Measurements from ENCODE around the gene HLX.

HLX gene

GRCh38 chr1:220879076-220879508 lies at the start of gene HLX:
HLX (plus strand) TSS chr1:220879443; CDS start chr1:220879858, 415 bp downstream.
- peak; percentile 82 for DNase-seq

- no peak for DNase-seq
Observed at GRCh38 chr1:220833436-220833835, 45.8 kb upstream of the HLX start.

- DNase-seq, result no peak
Observed at GRCh38 chr1:220834155-220834870, 44.9 kb upstream of the HLX start.

- no peak for DNase-seq
Observed at GRCh38 chr1:220838578-220838977, 40.7 kb upstream of the HLX start.

GRCh38 chr1:220839474-220839873 lies 39.8 kb upstream of the HLX start:
- DNase-seq, result no peak

GRCh38 chr1:220841293-220841692 lies 38.0 kb upstream of the HLX start:
- DNase-seq, result no peak

GRCh38 chr1:220843481-220844011 lies 35.7 kb upstream of the HLX start:
- no peak for DNase-seq

GRCh38 chr1:220852408-220852807 lies 26.8 kb upstream of the HLX start:
- DNase-seq, result no peak

GRCh38 chr1:220872296-220872695 lies 6.9 kb upstream of the HLX start:
- DNase-seq, result no peak

GRCh38 chr1:220873087-220873486 lies 6.2 kb upstream of the HLX start:
- DNase-seq, result no peak

- DNase-seq, result no peak
Observed at GRCh38 chr1:220873868-220874655, 5.2 kb upstream of the HLX start.

GRCh38 chr1:220875260-220875659 lies 4.0 kb upstream of the HLX start:
- no peak for DNase-seq

GRCh38 chr1:220876511-220877376 lies 2.5 kb upstream of the HLX start:
- no peak for DNase-seq

- DNase-seq, result no peak
Observed at GRCh38 chr1:220877377-220878095, 1.7 kb upstream of the HLX start.

GRCh38 chr1:220878191-220879075 lies 810 bp upstream of the HLX start:
- DNase-seq, result no peak

- DNase-seq, result no peak
Observed at GRCh38 chr1:220879509-220880361, 492 bp downstream of the HLX start.

- no peak for DNase-seq
Observed at GRCh38 chr1:220880362-220880670, 1.1 kb downstream of the HLX start.

GRCh38 chr1:220880726-220881506 lies 1.7 kb downstream of the HLX start:
- DNase-seq, result peak; percentile 66

- DNase-seq, result no peak
Observed at GRCh38 chr1:220882061-220882891, 3.0 kb downstream of the HLX start.
